HFF-Myc (cell line): ENCODE results near the gene GAGE12G.
"Not testable (repeated sequence)": the region's sequence is repeated elsewhere in the genome, so short reads cannot be mapped to it uniquely, and the experiment has no call there.

Experiments used
- DNase-seq: peaks from one replicate; pipeline ENCODE4 v3.0.0-alpha.2; 2011; ENCODE audit warnings: low read depth; ENCODE audit errors: extremely low read depth
- H3K4me3 ChIP-seq: replicated peaks from 2 replicates; pipeline ENCODE4 v1.5.1; 2011; ENCODE audit warnings: low read depth, mild to moderate bottlenecking, control low read depth, low read length
- TF ChIP-seq, protein P1 (sequence below): IDR thresholded peaks from 2 replicates; pipeline ENCODE4 v1.5.1; 2012; ENCODE audit warnings: mild to moderate bottlenecking, low read depth, low read length, control low read depth; ENCODE audit errors: missing control alignments

GAGE12G gene, protein sequence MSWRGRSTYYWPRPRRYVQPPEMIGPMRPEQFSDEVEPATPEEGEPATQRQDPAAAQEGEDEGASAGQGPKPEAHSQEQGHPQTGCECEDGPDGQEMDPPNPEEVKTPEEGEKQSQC

DNA sequence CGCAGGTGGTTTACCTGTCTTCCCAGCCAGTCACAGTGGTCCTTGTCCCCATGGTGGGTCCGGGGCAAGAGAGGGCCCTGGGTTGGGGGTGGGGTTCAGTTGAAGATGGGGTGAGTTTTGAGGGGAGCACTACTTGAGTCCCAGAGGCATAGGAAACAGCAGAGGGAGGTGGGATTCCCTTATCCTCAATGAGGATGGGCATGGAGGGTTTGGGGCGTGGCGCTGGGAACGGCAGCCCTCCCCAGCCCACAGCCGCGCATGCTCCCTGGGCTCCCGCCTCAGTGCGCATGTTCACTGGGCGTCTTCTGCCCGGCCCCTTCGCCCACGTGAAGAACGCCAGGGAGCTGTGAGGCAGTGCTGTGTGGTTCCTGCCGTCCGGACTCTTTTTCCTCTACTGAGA lies at the start of gene GAGE12G:
Gene GAGE12G, plus strand, starts transcription at position 301 of the 400 bp plus-strand sequence. CDS start 1,155 bp downstream, outside the sequence.
- not testable (repeated sequence) for DNase-seq, H3K4me3 ChIP-seq

DNA sequence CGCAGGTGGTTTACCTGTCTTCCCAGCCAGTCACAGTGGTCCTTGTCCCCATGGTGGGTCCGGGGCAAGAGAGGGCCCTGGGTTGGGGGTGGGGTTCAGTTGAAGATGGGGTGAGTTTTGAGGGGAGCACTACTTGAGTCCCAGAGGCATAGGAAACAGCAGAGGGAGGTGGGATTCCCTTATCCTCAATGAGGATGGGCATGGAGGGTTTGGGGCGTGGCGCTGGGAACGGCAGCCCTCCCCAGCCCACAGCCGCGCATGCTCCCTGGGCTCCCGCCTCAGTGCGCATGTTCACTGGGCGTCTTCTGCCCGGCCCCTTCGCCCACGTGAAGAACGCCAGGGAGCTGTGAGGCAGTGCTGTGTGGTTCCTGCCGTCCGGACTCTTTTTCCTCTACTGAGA lies 38.3 kb upstream of the GAGE12G start, which contains the start of gene GAGE12C:
Gene GAGE12C, plus strand, starts transcription at position 301 of the 400 bp plus-strand sequence. CDS start 1,155 bp downstream, outside the sequence.
- not testable (repeated sequence) for DNase-seq, H3K4me3 ChIP-seq

DNA sequence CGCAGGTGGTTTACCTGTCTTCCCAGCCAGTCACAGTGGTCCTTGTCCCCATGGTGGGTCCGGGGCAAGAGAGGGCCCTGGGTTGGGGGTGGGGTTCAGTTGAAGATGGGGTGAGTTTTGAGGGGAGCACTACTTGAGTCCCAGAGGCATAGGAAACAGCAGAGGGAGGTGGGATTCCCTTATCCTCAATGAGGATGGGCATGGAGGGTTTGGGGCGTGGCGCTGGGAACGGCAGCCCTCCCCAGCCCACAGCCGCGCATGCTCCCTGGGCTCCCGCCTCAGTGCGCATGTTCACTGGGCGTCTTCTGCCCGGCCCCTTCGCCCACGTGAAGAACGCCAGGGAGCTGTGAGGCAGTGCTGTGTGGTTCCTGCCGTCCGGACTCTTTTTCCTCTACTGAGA lies 28.8 kb upstream of the GAGE12G start, which contains the start of gene GAGE12D:
Gene GAGE12D, plus strand, starts transcription at position 301 of the 400 bp plus-strand sequence. CDS start 1,155 bp downstream, outside the sequence.
- not testable (repeated sequence) for H3K4me3 ChIP-seq, DNase-seq

DNA sequence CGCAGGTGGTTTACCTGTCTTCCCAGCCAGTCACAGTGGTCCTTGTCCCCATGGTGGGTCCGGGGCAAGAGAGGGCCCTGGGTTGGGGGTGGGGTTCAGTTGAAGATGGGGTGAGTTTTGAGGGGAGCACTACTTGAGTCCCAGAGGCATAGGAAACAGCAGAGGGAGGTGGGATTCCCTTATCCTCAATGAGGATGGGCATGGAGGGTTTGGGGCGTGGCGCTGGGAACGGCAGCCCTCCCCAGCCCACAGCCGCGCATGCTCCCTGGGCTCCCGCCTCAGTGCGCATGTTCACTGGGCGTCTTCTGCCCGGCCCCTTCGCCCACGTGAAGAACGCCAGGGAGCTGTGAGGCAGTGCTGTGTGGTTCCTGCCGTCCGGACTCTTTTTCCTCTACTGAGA lies 19.2 kb upstream of the GAGE12G start, which contains the start of gene GAGE12E:
Gene GAGE12E, plus strand, starts transcription at position 301 of the 400 bp plus-strand sequence. CDS start 1,155 bp downstream, outside the sequence.
- H3K4me3 ChIP-seq, DNase-seq: not testable (repeated sequence)

DNA sequence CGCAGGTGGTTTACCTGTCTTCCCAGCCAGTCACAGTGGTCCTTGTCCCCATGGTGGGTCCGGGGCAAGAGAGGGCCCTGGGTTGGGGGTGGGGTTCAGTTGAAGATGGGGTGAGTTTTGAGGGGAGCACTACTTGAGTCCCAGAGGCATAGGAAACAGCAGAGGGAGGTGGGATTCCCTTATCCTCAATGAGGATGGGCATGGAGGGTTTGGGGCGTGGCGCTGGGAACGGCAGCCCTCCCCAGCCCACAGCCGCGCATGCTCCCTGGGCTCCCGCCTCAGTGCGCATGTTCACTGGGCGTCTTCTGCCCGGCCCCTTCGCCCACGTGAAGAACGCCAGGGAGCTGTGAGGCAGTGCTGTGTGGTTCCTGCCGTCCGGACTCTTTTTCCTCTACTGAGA lies 9.7 kb upstream of the GAGE12G start, which contains the start of gene GAGE12F:
Gene GAGE12F, plus strand, starts transcription at position 301 of the 400 bp plus-strand sequence. CDS start 1,155 bp downstream, outside the sequence.
- not testable (repeated sequence) for H3K4me3 ChIP-seq

DNA sequence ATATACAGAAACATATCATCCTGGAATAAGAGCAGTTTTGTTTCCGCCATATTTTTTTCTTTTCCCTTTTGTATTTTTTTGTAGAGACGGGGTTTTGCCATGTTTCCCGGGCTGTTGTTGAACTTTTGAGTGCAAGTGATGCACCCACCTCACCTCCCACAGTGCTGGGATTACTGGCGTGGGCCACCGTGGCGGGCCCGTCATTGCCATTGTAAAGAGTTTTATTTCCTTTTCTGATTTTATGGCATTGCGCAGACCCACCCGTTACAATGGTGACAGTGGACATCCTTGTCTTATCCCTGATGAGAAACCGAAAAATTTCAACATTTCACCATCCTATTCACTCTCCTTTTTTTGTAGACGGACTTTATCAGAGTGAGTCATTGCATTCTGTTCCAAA lies 1.5 kb upstream of the GAGE12G start:
- DNase-seq, H3K4me3 ChIP-seq: not testable (repeated sequence)

More for the DNA sequence above, 9.7 kb upstream of the GAGE12G start, which contains the start of gene GAGE12F:
- not testable (repeated sequence) for DNase-seq

DNA sequence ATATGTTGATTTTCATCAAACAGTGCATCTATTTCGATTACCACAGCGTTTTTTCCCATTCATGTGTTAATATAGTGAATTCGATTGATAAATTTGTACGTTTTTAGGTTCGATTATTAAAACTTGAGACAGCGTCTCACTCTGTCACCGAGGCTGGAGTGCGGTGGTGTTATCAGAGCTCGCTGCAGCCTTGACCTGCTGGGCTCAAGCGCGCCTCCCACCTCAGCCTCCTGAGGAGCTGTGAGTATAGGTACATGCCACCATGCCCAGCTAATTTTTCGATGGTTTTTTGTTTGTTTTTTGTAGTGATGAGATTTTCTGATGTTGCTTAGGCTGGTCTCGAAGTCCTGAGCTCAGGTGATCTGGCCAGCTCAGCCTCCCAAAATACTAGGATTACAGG lies 1.0 kb upstream of the GAGE12G start:
- DNase-seq, H3K4me3 ChIP-seq: not testable (repeated sequence)

DNA sequence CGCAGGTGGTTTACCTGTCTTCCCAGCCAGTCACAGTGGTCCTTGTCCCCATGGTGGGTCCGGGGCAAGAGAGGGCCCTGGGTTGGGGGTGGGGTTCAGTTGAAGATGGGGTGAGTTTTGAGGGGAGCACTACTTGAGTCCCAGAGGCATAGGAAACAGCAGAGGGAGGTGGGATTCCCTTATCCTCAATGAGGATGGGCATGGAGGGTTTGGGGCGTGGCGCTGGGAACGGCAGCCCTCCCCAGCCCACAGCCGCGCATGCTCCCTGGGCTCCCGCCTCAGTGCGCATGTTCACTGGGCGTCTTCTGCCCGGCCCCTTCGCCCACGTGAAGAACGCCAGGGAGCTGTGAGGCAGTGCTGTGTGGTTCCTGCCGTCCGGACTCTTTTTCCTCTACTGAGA lies 9.4 kb downstream of the GAGE12G start, which contains the start of gene GAGE12H:
Gene GAGE12H, plus strand, starts transcription at position 301 of the 400 bp plus-strand sequence. CDS start 1,155 bp downstream, outside the sequence.
- DNase-seq, H3K4me3 ChIP-seq: not testable (repeated sequence)

DNA sequence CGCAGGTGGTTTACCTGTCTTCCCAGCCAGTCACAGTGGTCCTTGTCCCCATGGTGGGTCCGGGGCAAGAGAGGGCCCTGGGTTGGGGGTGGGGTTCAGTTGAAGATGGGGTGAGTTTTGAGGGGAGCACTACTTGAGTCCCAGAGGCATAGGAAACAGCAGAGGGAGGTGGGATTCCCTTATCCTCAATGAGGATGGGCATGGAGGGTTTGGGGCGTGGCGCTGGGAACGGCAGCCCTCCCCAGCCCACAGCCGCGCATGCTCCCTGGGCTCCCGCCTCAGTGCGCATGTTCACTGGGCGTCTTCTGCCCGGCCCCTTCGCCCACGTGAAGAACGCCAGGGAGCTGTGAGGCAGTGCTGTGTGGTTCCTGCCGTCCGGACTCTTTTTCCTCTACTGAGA lies 19.0 kb downstream of the GAGE12G start, which contains the start of gene GAGE2A:
Gene GAGE2A, plus strand, starts transcription at position 301 of the 400 bp plus-strand sequence. CDS start 1,155 bp downstream, outside the sequence.
- not testable (repeated sequence) for DNase-seq

DNA sequence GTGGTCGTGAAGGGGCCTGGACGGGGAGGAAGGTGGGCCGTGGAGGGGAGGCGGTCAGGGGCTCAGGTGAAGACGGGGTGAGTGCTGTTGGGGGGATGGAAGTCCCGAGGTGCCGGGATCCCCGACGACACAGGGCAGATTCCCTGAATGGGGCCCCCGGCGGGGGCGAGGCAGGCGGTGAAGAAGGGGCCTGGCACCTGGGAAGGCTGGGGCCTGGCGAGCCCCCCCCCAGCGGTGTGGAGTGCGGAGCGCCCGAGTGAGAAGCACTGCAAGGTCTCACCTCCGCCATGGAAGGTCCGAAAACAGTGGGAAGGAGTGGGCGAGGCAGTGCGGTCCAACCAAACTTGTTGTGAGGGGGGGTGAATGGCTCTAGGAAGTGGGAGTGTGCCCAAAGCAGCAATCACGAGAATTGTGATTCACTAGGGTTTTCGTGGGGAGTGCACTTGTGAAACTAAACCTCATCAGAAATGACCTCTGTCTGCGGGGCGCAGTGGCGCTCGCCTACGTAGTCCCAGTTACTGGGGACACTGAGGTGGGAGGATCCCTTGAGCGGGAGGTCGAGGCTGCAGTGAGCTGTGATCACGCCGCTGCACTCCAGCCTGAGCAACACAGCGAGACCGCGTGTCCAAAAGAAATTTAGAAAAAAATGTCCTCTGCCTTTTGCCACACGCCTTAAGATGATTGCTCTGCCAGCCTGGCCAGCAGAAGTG lies 19.7 kb downstream of the GAGE12G start:
- not testable (repeated sequence) for H3K4me3 ChIP-seq, DNase-seq

More for the DNA sequence above, 19.0 kb downstream of the GAGE12G start, which contains the start of gene GAGE2A:
- H3K4me3 ChIP-seq = not testable (repeated sequence)

DNA sequence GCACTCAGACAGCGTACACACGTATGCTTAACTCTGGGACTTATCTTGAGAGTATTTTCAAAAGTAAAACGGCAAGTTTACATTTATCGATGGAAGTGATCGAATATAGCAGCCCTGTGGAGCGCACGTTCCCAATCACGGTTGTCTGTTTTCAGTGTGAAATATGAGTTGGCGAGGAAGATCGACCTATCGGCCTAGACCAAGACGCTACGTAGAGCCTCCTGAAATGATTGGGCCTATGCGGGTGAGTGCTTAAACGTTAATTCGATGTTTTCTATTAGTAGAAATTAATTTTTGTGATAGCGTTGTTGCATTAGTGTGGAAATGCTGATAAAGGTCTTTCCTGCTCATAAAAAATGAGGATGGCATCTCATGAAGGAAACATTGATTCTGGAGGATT lies 20.3 kb downstream of the GAGE12G start:
- DNase-seq, H3K4me3 ChIP-seq: not testable (repeated sequence)

DNA sequence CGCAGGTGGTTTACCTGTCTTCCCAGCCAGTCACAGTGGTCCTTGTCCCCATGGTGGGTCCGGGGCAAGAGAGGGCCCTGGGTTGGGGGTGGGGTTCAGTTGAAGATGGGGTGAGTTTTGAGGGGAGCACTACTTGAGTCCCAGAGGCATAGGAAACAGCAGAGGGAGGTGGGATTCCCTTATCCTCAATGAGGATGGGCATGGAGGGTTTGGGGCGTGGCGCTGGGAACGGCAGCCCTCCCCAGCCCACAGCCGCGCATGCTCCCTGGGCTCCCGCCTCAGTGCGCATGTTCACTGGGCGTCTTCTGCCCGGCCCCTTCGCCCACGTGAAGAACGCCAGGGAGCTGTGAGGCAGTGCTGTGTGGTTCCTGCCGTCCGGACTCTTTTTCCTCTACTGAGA lies 28.5 kb downstream of the GAGE12G start, which contains the start of gene GAGE1:
Gene GAGE1, plus strand, starts transcription at position 301 of the 400 bp plus-strand sequence. CDS start 1,155 bp downstream, outside the sequence.
- DNase-seq, H3K4me3 ChIP-seq: not testable (repeated sequence)

DNA sequence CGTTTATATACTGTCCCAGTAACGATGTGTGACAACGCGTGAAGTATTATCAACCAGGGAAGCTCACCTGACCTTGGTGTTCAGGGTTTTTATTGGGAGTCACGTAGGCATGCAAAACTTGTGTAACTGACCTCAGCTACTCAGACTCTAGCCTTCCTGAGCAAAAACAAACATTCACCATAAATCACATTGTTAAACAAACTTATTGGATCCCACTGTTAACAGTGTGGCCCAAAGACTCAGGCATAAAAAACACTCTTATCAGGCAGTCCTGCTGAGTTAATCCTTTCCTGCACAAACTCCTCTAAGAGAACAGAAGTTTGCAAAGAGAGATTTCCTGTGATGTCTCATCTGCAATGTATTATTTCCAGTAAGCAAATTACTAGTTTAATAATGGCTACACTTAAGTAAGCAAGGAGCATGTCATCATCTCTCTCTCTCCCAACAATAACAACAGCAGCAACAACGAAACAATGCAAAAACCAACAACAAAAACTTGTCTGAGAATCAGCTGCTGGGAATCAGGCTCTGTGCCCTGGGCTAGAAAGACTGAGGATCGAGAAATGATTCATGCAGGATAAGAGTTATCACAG lies 40.6 kb downstream of the GAGE12G start:
- DNase-seq = no peak
- H3K4me3 ChIP-seq = no peak overlapping the region
- TF ChIP-seq, protein P1, sequence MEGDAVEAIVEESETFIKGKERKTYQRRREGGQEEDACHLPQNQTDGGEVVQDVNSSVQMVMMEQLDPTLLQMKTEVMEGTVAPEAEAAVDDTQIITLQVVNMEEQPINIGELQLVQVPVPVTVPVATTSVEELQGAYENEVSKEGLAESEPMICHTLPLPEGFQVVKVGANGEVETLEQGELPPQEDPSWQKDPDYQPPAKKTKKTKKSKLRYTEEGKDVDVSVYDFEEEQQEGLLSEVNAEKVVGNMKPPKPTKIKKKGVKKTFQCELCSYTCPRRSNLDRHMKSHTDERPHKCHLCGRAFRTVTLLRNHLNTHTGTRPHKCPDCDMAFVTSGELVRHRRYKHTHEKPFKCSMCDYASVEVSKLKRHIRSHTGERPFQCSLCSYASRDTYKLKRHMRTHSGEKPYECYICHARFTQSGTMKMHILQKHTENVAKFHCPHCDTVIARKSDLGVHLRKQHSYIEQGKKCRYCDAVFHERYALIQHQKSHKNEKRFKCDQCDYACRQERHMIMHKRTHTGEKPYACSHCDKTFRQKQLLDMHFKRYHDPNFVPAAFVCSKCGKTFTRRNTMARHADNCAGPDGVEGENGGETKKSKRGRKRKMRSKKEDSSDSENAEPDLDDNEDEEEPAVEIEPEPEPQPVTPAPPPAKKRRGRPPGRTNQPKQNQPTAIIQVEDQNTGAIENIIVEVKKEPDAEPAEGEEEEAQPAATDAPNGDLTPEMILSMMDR = no peak
